K562 (cell line): Measurements from ENCODE around the gene UBE2L3. TPM values are rescaled to one million over a fixed set of nuclear protein-coding genes. Genes with fewer than 3 reads are reported as not detected.
A peak's percentile ranks its signal among the peaks of the same experiment; 100 is the strongest.

Source experiments
- CEBPG ChIP-seq, 3 experiments: fragments of 200-800 bp in 1 of 3; sonication (Bioruptor generic) in 1 of 3; sonication (generic) in 1 of 3; formaldehyde crosslinking in 1 of 3; IDR thresholded peaks in 2 of 3; conservative IDR thresholded peaks in 1 of 3; 2 replicates each; pipeline versions ENCODE4 v1.6.1 to v1.8.0; 2016 to 2022; ENCODE audit warnings: missing compliant biosample characterization in 2 of 3, missing genetic modification characterization in 2 of 3, mild to moderate bottlenecking in 1 of 3, missing genetic modification reagents in 1 of 3
- CXXC5 ChIP-seq: fragments of 250-450 bp; sonication (Bioruptor Pico); IDR thresholded peaks from 2 replicates; pipeline ENCODE4 v1.8.0; 2022; ENCODE audit warnings: inconsistent platforms, mild to moderate bottlenecking, moderate library complexity
- EHMT2 ChIP-seq: fragments of 450-650 bp; IDR thresholded peaks from 2 replicates; pipeline ENCODE4 v1.6.1; 2018; ENCODE audit warnings: antibody characterized with exemption
- POLR3G ChIP-seq: IDR thresholded peaks from 2 replicates; pipeline ENCODE4 v1.6.1; 2011; ENCODE audit not compliant: insufficient read length, insufficient replicate concordance; ENCODE audit errors: extremely low read depth
- SMAD4 ChIP-seq: fragments of 250-450 bp; sonication (Bioruptor Pico); conservative IDR thresholded peaks from 2 replicates; pipeline ENCODE4 v1.8.0; 2021; ENCODE audit warnings: inconsistent platforms, mild to moderate bottlenecking, moderate library complexity
- STAT6 ChIP-seq: sonication (generic); formaldehyde crosslinking; IDR thresholded peaks from 2 replicates; pipeline ENCODE4 v1.8.1; 2023; ENCODE audit warnings: mild to moderate bottlenecking, missing genetic modification reagents
- ZBTB40 ChIP-seq, 2 experiments: fragments of 450-650 bp in 1 of 2; sonication (generic) in 1 of 2; formaldehyde crosslinking in 1 of 2; IDR thresholded peaks; 2 replicates each; pipeline versions ENCODE4 v1.7.1 to v1.9.0; 2016 to 2022; ENCODE audit warnings: inconsistent platforms in 1 of 2, mild to moderate bottlenecking in 1 of 2, missing genetic modification reagents in 1 of 2
- ZNF224 ChIP-seq: sonication (generic); formaldehyde crosslinking; IDR thresholded peaks from 2 replicates; pipeline ENCODE4 v1.8.0; 2022; ENCODE audit warnings: mild to moderate bottlenecking, missing genetic modification reagents
- ZNF561 ChIP-seq: fragments of 450-650 bp; formaldehyde crosslinking; conservative IDR thresholded peaks from 2 replicates; pipeline ENCODE4 v1.4.0; 2020; ENCODE audit warnings: mild to moderate bottlenecking, moderate library complexity
- ZNF584 ChIP-seq: fragments of 200-800 bp; sonication (Bioruptor generic); IDR thresholded peaks from 2 replicates; pipeline ENCODE4 v1.6.1; 2016; ENCODE audit warnings: low read depth, mild to moderate bottlenecking, missing genetic modification characterization, missing compliant biosample characterization
- polyA plus RNA-seq, 8 experiments: library from polyadenylated mRNA; depleted of rRNA in 4 of 8; stranded (reverse) in 5 of 8; unstranded in 3 of 8; fragments of >200 nt; fragmentation: Nextera tagmentation in 2 of 8; fragmentation: Illumina TruSeq in 1 of 8; extraction: Ambion mirVana in 2 of 8; extraction: Trizol in 1 of 8; gene quantifications; 2 replicates each; pipeline versions ENCODE4 v1.2.1 to v1.2.3, GENCODE V29; 2011 to 2014; ENCODE audit warnings: inconsistent platforms in 1 of 8, missing spikeins in 1 of 8
- total RNA-seq, 7 experiments: library from RNA; depleted of rRNA in 6 of 7; stranded (reverse); fragments of >200 nt in 6 of 7; fragmentation: Illumina TruSeq in 2 of 7; extraction: Trizol in 2 of 7; gene quantifications; 2 replicates each; pipeline versions ENCODE4 v1.2.1 to v1.2.3, GENCODE V29; 2011 to 2021; ENCODE audit warnings: low replicate concordance in 1 of 7

The UBE2L3 gene
- total and polyA plus RNA-seq, 9 of the 15 experiments (the other 6 are each of a cell fraction or from before 2014, with no cell fraction given), result 215 to 625 (median 285) TPM

- TF ChIP-seq STAT6 (CRISPR knock-in tag) (0 out of 2 replicates have a peak, but pooled peaks have one; percentile 40), ZNF561 (CRISPR knock-in tag) (peak; percentile 66; the same call in 1 of the 2 replicates), EHMT2 (no peak), CXXC5 (CRISPR knock-in tag) (peak; percentile 87), ZNF224 (CRISPR knock-in tag) (no peak), SMAD4 (CRISPR knock-in tag) (peak; percentile 94), ZBTB40 (IDR thresholded peaks at IDR 0.05) (no peak), ZBTB40 (CRISPR knock-in tag; IDR thresholded peaks at IDR 0.05) (0 out of 2 replicates have a peak, but pooled peaks have one; percentile 56), CEBPG (CRISPR knock-in tag; IDR thresholded peaks at IDR 0.05) (no peak), CEBPG (tag; conservative IDR thresholded peaks at IDR 0.05 in 1 of 2, IDR thresholded peaks at IDR 0.05 in 1 of 2) (peak in 1 of 2 experiments; percentile 10; a peak in 1 of 4 replicates), POLR3G (no peak), ZNF584 (CRISPR knock-in tag) (peak; percentile 64; the same call in 1 of the 2 replicates)
Measured at GRCh38 chr22:21587803-21588611, 20.5 kb downstream of the UBE2L3 start (continued).
